T-helper 17 cell (primary cell): ENCODE data around the gene SLC66A2. TPM values are rescaled to one million over a fixed set of nuclear protein-coding genes. Genes with fewer than 3 reads are reported as not detected.

Experiments
- ATAC-seq: fragments of 150-1000 bp; cut with Tn5 transposase; 2 replicates; pipeline ENCODE4 v1.10.0; 2021; ENCODE audit warnings: mild to moderate bottlenecking, moderate library complexity
- DNase-seq, 3 donors: peaks; one replicate each; pipeline versions ENCODE4 v3.0.0 to v3.0.0-alpha.2; 2020 to 2021
- H3K9me3 ChIP-seq: one replicate; pipeline ENCODE4 v1.7.0; 2013; ENCODE audit warnings: low read length, mild to moderate bottlenecking; ENCODE audit not compliant: control insufficient read depth, poor library complexity, severe bottlenecking
- H3K27ac Mint-ChIP-seq: one replicate; pipeline ENCODE4 v1.8.0; 2022; ENCODE audit warnings: mild to moderate bottlenecking, moderate library complexity, mixed read lengths
- H3K27me3 Mint-ChIP-seq: one replicate; pipeline ENCODE4 v1.8.0; 2022; ENCODE audit warnings: mixed read lengths
- H3K36me3 Mint-ChIP-seq: one replicate; pipeline ENCODE4 v1.8.0; 2022; ENCODE audit warnings: low read depth, mixed read lengths
- H3K4me1 Mint-ChIP-seq: one replicate; pipeline ENCODE4 v1.8.0; 2022; ENCODE audit warnings: mild to moderate bottlenecking, mixed read lengths
- H3K4me3 Mint-ChIP-seq: one replicate; pipeline ENCODE4 v1.8.0; 2022; ENCODE audit warnings: mild to moderate bottlenecking, moderate library complexity, mixed read lengths
- total RNA-seq, 4 donors: library from RNA in 2 of 4; stranded (reverse) in 2 of 4; gene quantifications; one replicate each; pipeline ENCODE4 v1.2.3 and lab custom pipeline; 2022 to 2026

Gene SLC66A2
- total RNA-seq, 2 donors from 2014 or later, result 43.6 to 56.9 TPM

DNA sequence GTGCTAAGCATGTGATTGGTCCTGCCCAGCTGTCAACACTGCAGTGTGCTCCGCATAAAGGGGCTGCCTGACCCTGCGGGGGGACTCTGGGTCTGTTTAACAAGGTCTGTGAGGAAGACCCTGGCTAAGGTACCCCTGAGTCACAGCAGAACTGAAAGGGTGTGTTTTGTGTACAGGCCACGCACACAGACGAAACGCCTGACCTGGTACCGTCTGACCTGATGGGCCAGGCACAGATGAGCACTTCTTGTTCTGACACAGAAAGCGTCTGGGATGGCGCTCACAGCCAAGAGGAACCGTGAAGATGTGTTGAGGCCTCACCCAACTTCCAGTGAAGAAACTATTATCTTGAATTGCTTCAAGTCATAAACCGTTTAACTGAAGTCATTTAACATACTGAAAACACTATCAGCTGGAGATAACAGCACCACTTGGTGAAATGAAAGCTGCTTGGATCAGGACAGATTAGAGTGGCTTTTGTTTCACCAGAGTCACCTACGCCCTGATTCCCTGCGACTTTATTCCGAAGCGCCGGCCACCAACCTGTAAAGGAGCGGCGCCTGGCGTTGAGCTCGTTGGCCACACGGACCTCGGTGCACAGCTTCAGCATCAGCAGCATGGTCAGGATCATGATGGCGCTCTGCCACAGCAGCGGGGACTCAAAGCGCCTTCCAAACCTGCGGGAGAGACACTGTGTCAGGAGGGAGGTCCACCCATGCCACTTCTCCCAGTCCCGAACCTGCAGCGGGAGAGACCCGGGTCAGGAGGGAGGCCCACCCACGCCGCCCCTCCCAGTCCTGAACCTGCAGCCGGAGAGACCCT, 8.5 kb downstream of the SLC66A2 start:
- no peak overlapping the region for H3K27ac Mint-ChIP-seq
- no peak overlapping the region for H3K4me3 Mint-ChIP-seq
- H3K4me1 Mint-ChIP-seq, result peaks cover 32% of the 10 kb centered on the region
- ATAC-seq, result no peak
- H3K27me3 Mint-ChIP-seq, result no peaks in the 10 kb centered on the region
- H3K9me3 ChIP-seq, result no peaks in the 10 kb centered on the region
- peaks cover 6% of the 10 kb centered on the region for H3K36me3 Mint-ChIP-seq
- no peak for DNase-seq

DNA sequence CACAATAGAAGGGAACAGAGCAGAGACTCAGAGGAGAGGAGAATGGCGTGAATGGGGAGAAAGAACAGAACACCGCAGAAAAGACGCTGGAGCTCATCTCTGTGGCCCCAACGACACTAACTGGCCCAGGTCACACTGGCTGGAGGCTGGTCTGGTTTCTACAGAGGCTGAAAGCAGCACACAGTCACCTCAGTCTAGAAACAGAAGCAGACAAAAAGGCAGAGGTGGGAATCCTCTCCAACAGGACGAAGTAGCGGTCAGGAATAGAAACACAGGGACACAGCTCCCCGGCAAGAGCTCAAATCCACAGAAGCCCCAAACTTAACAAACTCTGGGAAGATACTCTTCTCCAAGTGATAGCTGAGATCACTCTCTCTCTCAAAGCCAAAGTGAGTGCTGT, 9.2 kb downstream of the SLC66A2 start:
- DNase-seq (no peak), ATAC-seq (no peak)
- H3K9me3 ChIP-seq, result no peaks in the 10 kb centered on the region
- H3K4me3 Mint-ChIP-seq, result no peak overlapping the region
- peaks cover 9% of the 10 kb centered on the region for H3K36me3 Mint-ChIP-seq
- peaks cover 32% of the 10 kb centered on the region for H3K4me1 Mint-ChIP-seq
- H3K27ac Mint-ChIP-seq, result peak overlapping the region; percentile 86
- no peaks in the 10 kb centered on the region for H3K27me3 Mint-ChIP-seq

DNA sequence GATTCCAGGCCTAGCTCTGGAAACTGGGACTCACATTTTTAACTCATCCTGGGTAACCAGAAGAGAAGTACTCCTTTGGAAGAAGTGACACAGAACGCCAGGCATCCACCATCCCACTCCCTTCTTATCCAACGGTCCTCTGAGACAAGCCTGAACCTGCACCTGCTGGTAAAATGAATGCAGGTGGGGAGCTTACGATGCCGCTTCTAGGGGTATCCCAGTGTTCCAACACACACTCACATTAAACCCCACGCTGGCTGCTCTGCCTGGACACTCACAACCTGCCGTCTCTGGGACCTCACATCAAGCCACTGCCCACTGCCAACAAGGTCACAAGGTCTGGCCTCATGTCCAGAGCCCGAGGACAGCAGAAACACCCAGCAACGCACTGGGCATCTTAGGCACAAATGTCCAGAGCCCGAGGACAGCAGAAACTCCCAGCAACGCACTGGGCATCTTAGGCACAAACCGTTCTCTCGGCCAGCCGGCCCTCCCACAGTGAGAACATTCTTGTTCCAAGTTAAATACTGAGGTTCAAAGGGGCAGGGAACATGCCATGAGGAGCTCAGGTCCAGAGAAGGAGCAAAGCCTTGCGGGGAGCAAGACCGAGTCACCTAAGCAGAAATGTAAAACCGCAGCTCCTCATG, 9.9 kb downstream of the SLC66A2 start:
- H3K9me3 ChIP-seq, result no peaks in the 10 kb centered on the region
- DNase-seq (no peak), ATAC-seq (no peak)
- Mint-ChIP-seq H3K36me3 (peaks cover 9% of the 10 kb centered on the region), H3K27ac (peak overlapping the region; percentile 86), H3K4me1 (peaks cover 30% of the 10 kb centered on the region), H3K4me3 (no peak overlapping the region), H3K27me3 (no peaks in the 10 kb centered on the region)

DNA sequence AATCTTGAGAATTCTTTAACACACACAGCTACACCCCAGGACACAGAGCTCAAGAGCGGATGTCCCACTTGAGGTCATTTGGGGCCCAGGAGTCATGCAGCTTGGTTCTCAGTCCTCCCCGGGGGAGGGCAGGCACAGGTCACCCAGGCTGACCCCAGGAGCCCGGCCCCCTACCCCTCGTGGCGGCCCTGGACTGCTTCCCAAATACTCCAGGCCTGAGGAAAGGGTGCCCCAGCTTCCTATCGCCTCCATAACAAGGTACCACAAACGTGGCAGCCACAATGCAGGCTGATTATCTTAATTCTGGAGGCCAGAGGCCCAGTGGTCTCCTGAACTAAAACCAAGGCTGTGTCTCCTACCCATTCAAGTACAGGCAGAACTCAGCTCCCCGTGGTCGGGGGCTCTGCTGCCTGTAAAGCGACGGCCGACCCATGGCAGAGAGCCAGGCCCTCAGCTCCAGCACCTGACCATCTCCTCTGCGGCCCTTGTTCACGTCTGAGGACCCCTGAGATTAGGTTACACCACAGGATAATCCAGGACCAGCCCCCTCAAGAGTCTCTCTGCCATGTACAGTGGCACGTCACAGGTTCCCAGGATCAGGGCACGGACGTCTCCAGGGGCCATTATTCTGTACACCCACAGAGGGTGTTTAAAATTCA, 10.5 kb downstream of the SLC66A2 start:
- no peaks in the 10 kb centered on the region for H3K9me3 ChIP-seq
- Mint-ChIP-seq H3K4me1 (peaks cover 29% of the 10 kb centered on the region), H3K36me3 (peaks cover 9% of the 10 kb centered on the region), H3K4me3 (no peak overlapping the region), H3K27me3 (no peaks in the 10 kb centered on the region), H3K27ac (no peak overlapping the region)
- ATAC-seq, result no peak
- no peak for DNase-seq

DNA sequence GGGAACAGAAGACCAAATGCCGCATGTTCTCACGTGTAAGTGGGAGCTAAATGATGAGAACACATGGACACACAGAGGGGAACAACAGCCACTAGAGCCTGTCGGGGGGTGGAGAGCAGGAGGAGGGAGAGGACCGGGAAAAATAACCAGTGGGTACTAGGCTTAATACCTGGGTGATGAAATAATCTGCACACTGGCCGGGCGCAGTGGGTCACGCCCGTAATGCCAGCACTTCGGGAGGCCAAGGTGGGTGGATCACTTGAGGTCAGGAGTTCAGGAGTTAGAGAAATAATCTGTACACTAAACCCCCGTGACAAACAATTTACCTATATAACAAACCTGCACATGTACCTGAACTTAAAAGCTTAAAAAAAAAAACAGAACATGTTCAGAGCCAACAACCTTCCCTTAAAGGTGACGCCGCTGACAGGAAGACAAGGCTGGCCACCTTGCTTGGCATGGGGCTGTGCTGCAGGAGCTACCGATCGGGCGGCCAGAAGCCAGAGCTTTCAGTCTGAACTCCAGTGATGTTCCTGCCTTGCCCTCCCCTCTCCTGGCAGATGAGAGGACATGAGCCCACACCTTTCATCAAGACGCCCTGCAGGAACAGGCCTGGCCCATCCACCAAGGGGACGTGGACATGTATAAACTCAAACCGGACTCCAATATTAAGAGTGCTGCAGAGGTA, 11.2 kb downstream of the SLC66A2 start:
- H3K9me3 ChIP-seq, result no peaks in the 10 kb centered on the region
- peaks cover 10% of the 10 kb centered on the region for H3K36me3 Mint-ChIP-seq
- no peak overlapping the region for H3K4me3 Mint-ChIP-seq
- ATAC-seq (no peak), DNase-seq (no peak)
- H3K4me1 Mint-ChIP-seq, result peaks cover 25% of the 10 kb centered on the region
- H3K27me3 Mint-ChIP-seq, result no peaks in the 10 kb centered on the region
- H3K27ac Mint-ChIP-seq, result no peak overlapping the region

DNA sequence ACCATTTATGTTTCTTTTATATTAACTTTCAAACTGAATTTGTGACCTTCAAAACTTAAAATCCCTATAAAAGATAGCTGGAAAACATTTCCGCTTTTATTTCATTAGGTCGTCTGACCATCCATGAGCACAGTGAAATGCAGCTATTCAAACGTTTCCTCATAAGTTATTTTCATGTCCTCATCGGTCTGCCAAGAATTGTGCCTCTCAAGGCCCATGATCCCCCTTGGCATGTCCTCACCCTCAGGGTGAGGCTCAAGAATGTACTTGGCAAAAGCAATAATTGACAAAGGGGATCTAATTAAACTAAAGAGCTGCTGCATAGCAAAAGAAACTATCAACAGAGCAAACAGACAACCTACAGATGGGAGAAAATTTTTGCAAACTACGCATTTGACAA, 12.4 kb downstream of the SLC66A2 start:
- Mint-ChIP-seq H3K4me3 (no peak overlapping the region), H3K27me3 (no peaks in the 10 kb centered on the region), H3K36me3 (peaks cover 10% of the 10 kb centered on the region), H3K4me1 (peaks cover 15% of the 10 kb centered on the region), H3K27ac (no peak overlapping the region)
- DNase-seq, result no peak
- H3K9me3 ChIP-seq, result peaks cover 2% of the 10 kb centered on the region
- ATAC-seq, result no peak

DNA sequence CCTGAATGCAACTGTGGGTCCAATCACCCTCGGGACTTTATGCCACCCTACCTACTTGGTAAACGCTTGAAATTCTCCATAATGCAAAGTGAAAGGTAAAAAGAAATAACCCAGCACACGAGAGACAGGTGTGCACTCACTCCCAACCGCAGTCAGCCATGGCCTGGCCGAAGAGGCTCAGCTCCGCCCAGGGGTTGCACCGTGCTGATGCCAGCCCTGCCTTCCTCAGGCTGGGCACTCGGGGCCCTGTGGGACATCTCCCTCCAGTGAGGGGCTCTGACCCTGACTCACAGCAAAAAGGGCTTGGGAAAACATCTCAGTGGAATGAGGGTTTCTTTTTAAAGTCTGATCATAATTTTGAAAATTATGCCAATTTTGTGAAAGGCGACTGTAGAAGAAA, 13.3 kb downstream of the SLC66A2 start:
- no peak for ATAC-seq
- Mint-ChIP-seq H3K27ac (no peak overlapping the region), H3K4me3 (no peak overlapping the region), H3K36me3 (peaks cover 13% of the 10 kb centered on the region), H3K4me1 (peaks cover 14% of the 10 kb centered on the region), H3K27me3 (no peaks in the 10 kb centered on the region)
- peaks cover 2% of the 10 kb centered on the region for H3K9me3 ChIP-seq
- DNase-seq, result no peak

DNA sequence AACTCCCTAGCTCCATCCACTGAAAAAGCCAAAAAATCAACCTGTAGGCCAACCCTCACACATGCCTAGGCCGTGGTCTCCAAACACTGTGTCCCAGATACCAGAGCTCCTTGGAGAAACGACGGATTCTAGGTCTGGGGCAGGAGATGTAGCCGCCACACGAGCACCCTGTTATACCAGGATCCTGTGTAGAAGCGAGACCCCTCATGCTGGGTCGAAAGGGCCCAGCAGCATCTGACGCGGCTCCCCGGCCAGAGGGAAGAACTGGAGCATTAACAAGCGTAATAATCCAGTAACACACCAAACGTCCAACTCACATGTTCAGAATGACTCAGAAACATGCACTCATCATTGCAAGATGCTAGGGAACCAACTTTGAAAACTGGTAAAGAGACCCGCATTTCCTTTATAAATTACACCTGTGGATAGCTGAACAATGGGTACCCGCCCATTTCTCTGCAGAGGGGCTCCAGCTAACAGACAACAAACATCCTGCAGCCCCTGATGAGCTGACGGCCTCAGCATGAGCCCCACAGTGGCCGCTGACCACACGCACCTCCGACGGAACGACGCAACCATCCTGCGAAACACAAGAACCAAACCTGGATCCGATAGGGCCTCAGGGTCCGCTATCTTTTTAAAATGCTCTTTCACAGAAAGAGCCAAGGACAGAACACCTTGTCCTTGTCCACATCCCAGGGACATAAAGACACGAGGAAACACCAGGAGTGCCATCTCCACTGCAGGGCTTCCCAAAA, 14.2 kb downstream of the SLC66A2 start:
- Mint-ChIP-seq H3K27ac (no peak overlapping the region), H3K36me3 (peaks cover 12% of the 10 kb centered on the region), H3K4me3 (no peak overlapping the region), H3K27me3 (no peaks in the 10 kb centered on the region), H3K4me1 (peaks cover 12% of the 10 kb centered on the region)
- DNase-seq, result no peak
- ATAC-seq, result no peak
- H3K9me3 ChIP-seq, result peaks cover 10% of the 10 kb centered on the region

DNA sequence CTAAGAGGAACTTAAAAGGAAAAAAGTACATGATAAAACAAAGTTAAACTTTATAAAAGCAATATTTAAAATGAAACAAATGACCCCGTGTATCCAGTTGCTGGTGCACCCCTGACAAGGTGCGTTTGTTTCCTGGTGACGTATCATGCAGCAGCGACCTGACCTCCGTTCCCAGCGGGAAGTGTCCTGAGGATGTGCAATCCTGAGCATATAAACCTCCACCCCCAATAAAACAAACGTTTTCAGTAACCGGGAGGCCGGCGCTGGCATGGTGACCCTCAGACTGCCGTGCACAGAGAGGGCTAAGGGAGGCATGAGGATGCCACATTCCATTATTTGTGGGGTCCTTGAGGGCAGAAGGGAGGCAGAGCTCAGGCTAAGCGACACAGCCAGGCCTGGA, 14.8 kb downstream of the SLC66A2 start:
- ATAC-seq (no peak), DNase-seq (no peak)
- H3K9me3 ChIP-seq, result peaks cover 10% of the 10 kb centered on the region
- Mint-ChIP-seq H3K4me3 (no peak overlapping the region), H3K27me3 (no peaks in the 10 kb centered on the region), H3K27ac (no peak overlapping the region), H3K4me1 (peaks cover 7% of the 10 kb centered on the region), H3K36me3 (peaks cover 11% of the 10 kb centered on the region)

DNA sequence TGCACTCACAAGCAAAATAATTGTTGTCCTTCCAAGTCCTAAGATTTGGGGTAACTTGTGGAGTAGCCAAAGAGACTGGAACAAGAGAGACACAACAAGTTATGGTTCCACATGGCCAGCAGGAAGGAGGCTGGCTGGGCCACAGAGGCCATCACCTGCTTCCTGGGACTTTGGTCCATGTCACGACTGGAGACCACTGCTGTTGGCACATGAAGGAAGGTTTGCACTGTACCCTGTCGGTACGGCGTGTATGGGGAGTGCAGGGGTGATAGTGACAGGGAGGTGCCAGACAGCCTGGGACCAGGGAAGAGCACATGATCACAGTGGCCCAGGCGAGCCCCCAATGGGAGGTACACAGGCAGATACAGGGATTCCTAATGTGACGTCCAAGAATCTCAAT, 15.5 kb downstream of the SLC66A2 start:
- DNase-seq (no peak), ATAC-seq (no peak)
- H3K4me1 Mint-ChIP-seq, result peaks cover 7% of the 10 kb centered on the region
- H3K4me3 Mint-ChIP-seq, result no peak overlapping the region
- H3K9me3 ChIP-seq, result peaks cover 13% of the 10 kb centered on the region
- no peaks in the 10 kb centered on the region for H3K27me3 Mint-ChIP-seq
- peaks cover 11% of the 10 kb centered on the region for H3K36me3 Mint-ChIP-seq
- no peak overlapping the region for H3K27ac Mint-ChIP-seq

DNA sequence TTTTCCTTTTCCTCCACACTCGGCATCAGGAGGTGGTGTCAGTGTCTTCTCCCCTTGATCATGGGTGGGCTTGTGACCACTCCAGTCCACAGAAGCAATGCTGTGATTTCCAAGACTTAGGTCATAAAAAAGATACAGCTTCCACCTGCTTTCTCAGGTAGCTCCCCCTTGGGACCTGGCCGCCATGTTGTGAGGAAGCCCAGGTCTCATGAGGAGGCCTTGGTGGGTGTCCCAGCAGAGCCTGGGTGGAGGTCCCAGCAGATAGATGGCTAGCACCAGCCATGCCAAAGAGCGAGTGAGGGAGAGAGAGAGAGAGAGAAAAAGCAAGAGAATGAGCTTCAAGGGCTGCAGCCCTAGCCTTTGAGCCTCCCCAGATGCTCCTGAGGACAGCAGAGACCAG, 16.0 kb downstream of the SLC66A2 start:
- H3K4me3 Mint-ChIP-seq, result no peak overlapping the region
- H3K27me3 Mint-ChIP-seq, result no peaks in the 10 kb centered on the region
- H3K36me3 Mint-ChIP-seq, result peaks cover 11% of the 10 kb centered on the region
- ATAC-seq (no peak), DNase-seq (no peak)
- H3K4me1 Mint-ChIP-seq, result peaks cover 7% of the 10 kb centered on the region
- peaks cover 13% of the 10 kb centered on the region for H3K9me3 ChIP-seq
- no peak overlapping the region for H3K27ac Mint-ChIP-seq

DNA sequence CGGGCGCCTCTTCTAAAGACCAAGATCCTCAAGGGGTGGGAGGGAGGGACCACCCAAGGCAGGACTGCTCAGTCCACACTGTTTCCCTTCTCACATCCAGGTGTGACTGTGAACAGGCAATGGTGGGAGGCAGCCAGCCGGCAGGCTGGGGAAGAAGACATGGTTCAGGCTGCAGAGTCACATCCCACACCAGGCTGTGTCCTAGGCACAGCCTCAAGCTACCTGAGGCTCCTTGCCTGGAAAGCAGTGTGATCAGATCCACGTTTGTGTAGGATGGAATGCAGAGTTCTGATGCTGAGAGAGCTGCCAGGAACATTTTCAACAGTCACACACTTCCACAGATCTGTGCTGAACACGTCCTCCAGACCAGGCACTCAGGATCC, 16.4 kb downstream of the SLC66A2 start:
- no peak for ATAC-seq
- no peaks in the 10 kb centered on the region for H3K27me3 Mint-ChIP-seq
- no peak overlapping the region for H3K4me3 Mint-ChIP-seq
- no peak overlapping the region for H3K27ac Mint-ChIP-seq
- peaks cover 16% of the 10 kb centered on the region for H3K9me3 ChIP-seq
- peaks cover 11% of the 10 kb centered on the region for H3K36me3 Mint-ChIP-seq
- no peak for DNase-seq
- H3K4me1 Mint-ChIP-seq, result peaks cover 7% of the 10 kb centered on the region
